HEK293 (cell line): ENCODE results near the gene SLC26A11.

Source experiments
- GLIS2 ChIP-seq: fragments of 450-650 bp; formaldehyde crosslinking; IDR thresholded peaks from 2 replicates; pipeline ENCODE4 v1.5.1; 2016; ENCODE audit warnings: missing biosample characterization, missing genetic modification characterization
- SP2 ChIP-seq: fragments of 450-650 bp; formaldehyde crosslinking; IDR thresholded peaks from 2 replicates; pipeline ENCODE4 v1.5.1; 2016; ENCODE audit warnings: missing biosample characterization, missing genetic modification characterization
- SP7 ChIP-seq: fragments of 450-650 bp; formaldehyde crosslinking; IDR thresholded peaks from 2 replicates; pipeline ENCODE4 v1.5.1; 2016; ENCODE audit warnings: missing biosample characterization, missing genetic modification characterization
- ZBTB11 ChIP-seq: fragments of 450-650 bp; formaldehyde crosslinking; conservative IDR thresholded peaks from 2 replicates; pipeline ENCODE4 v1.5.1; 2016; ENCODE audit warnings: low read depth, missing biosample characterization, missing genetic modification characterization
- ZBTB17 ChIP-seq: fragments of 450-650 bp; formaldehyde crosslinking; IDR thresholded peaks from 2 replicates; pipeline ENCODE4 v1.5.1; 2016; ENCODE audit warnings: missing biosample characterization, missing genetic modification characterization
- ZBTB20 ChIP-seq: fragments of 450-650 bp; formaldehyde crosslinking; IDR thresholded peaks from 2 replicates; pipeline ENCODE4 v1.5.1; 2016; ENCODE audit warnings: missing biosample characterization, missing genetic modification characterization
- ZBTB49 ChIP-seq: fragments of 450-650 bp; formaldehyde crosslinking; IDR thresholded peaks from 2 replicates; pipeline ENCODE4 v1.5.1; 2016; ENCODE audit warnings: missing biosample characterization, missing genetic modification characterization, low read depth
- ZFP37 ChIP-seq: fragments of 450-650 bp; formaldehyde crosslinking; IDR thresholded peaks from 2 replicates; pipeline ENCODE4 v1.5.1; 2016; ENCODE audit warnings: missing biosample characterization, missing genetic modification characterization
- ZNF174 ChIP-seq: fragments of 450-650 bp; formaldehyde crosslinking; IDR thresholded peaks from 2 replicates; pipeline ENCODE4 v1.5.0; 2017; ENCODE audit warnings: missing biosample characterization, mild to moderate bottlenecking, missing genetic modification characterization
- ZNF398 ChIP-seq: fragments of 450-650 bp; formaldehyde crosslinking; IDR thresholded peaks from 2 replicates; pipeline ENCODE4 v1.5.1; 2017; ENCODE audit warnings: missing biosample characterization, missing genetic modification characterization
- ZNF639 ChIP-seq: fragments of 450-650 bp; formaldehyde crosslinking; IDR thresholded peaks from 2 replicates; pipeline ENCODE4 v1.5.1; 2016; ENCODE audit warnings: missing biosample characterization, missing genetic modification characterization
- ZNF645 ChIP-seq: fragments of 450-650 bp; formaldehyde crosslinking; IDR thresholded peaks from 2 replicates; pipeline ENCODE4; 2016; ENCODE audit warnings: missing biosample characterization, missing genetic modification characterization
- ZNF785 ChIP-seq: fragments of 450-650 bp; formaldehyde crosslinking; IDR thresholded peaks from 2 replicates; pipeline ENCODE4 v1.5.1; 2016; ENCODE audit warnings: missing biosample characterization, missing genetic modification characterization
- ZNF843 ChIP-seq: fragments of 450-650 bp; formaldehyde crosslinking; IDR thresholded peaks from 2 replicates; pipeline ENCODE4 v1.5.1; 2016; ENCODE audit warnings: missing biosample characterization, missing genetic modification characterization
- TF ChIP-seq, protein P1 (sequence below): fragments of 450-650 bp; formaldehyde crosslinking; IDR thresholded peaks from 2 replicates; pipeline ENCODE4 v1.5.1; 2016; ENCODE audit warnings: missing biosample characterization, missing genetic modification characterization, borderline replicate concordance
- TF ChIP-seq, protein P2 (sequence below): fragments of 450-650 bp; formaldehyde crosslinking; IDR thresholded peaks from 2 replicates; pipeline ENCODE4 v1.5.1; 2016; ENCODE audit warnings: missing biosample characterization, missing genetic modification characterization
- TF ChIP-seq, protein P3 (sequence below): fragments of 450-650 bp; formaldehyde crosslinking; IDR thresholded peaks from 2 replicates; pipeline ENCODE4 v1.5.1; 2016; ENCODE audit warnings: missing biosample characterization, missing genetic modification characterization

SLC26A11 gene

DNA sequence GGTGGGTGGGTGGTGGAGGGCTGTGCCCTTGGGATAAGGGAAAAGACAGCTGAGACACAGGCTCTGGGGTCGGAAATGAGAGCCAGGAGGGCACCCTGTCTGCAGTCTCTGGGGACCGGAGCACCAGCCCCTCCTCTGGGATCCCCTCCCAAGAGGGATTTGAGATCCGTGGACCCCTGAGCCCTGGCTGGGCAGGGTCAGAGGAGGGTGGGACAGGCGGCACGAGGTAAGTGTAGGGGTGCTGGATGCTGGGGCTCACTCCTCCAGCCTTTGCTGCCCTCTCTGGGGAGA lies 519 bp upstream of the SLC26A11 start (continued):
- TF ChIP-seq ZNF645 (tag by site-specific recombination): 0 out of 2 replicates have a peak, but pooled peaks have one; percentile 25
- TF ChIP-seq ZBTB17 (tag by site-specific recombination): peak; percentile 70
- TF ChIP-seq ZNF785 (tag by site-specific recombination): no peak
- TF ChIP-seq, protein P1, sequence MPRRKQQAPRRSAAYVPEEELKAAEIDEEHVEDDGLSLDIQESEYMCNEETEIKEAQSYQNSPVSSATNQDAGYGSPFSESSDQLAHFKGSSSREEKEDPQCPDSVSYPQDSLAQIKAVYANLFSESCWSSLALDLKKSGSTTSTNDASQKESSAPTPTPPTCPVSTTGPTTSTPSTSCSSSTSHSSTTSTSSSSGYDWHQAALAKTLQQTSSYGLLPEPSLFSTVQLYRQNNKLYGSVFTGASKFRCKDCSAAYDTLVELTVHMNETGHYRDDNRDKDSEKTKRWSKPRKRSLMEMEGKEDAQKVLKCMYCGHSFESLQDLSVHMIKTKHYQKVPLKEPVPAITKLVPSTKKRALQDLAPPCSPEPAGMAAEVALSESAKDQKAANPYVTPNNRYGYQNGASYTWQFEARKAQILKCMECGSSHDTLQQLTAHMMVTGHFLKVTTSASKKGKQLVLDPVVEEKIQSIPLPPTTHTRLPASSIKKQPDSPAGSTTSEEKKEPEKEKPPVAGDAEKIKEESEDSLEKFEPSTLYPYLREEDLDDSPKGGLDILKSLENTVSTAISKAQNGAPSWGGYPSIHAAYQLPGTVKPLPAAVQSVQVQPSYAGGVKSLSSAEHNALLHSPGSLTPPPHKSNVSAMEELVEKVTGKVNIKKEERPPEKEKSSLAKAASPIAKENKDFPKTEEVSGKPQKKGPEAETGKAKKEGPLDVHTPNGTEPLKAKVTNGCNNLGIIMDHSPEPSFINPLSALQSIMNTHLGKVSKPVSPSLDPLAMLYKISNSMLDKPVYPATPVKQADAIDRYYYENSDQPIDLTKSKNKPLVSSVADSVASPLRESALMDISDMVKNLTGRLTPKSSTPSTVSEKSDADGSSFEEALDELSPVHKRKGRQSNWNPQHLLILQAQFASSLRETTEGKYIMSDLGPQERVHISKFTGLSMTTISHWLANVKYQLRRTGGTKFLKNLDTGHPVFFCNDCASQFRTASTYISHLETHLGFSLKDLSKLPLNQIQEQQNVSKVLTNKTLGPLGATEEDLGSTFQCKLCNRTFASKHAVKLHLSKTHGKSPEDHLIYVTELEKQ (tag by site-specific recombination): no peak
- TF ChIP-seq SP2 (tag by site-specific recombination): peak; percentile 7; the same call in 1 of the 2 replicates
- TF ChIP-seq ZNF843 (tag by site-specific recombination): 0 out of 2 replicates have a peak, but pooled peaks have one; percentile 4
- peak; percentile 68 for TF ChIP-seq ZNF398 (tag by site-specific recombination)
- peak; percentile 48; the same call in 1 of the 2 replicates for TF ChIP-seq ZNF639 (tag by site-specific recombination)
- TF ChIP-seq ZBTB49 (tag by site-specific recombination): no peak
- TF ChIP-seq, protein P2, sequence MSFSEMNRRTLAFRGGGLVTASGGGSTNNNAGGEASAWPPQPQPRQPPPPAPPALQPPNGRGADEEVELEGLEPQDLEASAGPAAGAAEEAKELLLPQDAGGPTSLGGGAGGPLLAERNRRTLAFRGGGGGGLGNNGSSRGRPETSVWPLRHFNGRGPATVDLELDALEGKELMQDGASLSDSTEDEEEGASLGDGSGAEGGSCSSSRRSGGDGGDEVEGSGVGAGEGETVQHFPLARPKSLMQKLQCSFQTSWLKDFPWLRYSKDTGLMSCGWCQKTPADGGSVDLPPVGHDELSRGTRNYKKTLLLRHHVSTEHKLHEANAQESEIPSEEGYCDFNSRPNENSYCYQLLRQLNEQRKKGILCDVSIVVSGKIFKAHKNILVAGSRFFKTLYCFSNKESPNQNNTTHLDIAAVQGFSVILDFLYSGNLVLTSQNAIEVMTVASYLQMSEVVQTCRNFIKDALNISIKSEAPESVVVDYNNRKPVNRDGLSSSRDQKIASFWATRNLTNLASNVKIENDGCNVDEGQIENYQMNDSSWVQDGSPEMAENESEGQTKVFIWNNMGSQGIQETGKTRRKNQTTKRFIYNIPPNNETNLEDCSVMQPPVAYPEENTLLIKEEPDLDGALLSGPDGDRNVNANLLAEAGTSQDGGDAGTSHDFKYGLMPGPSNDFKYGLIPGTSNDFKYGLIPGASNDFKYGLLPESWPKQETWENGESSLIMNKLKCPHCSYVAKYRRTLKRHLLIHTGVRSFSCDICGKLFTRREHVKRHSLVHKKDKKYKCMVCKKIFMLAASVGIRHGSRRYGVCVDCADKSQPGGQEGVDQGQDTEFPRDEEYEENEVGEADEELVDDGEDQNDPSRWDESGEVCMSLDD (tag by site-specific recombination): peak; percentile 71
- peak; percentile 49 for TF ChIP-seq SP7 (tag by site-specific recombination)
- TF ChIP-seq ZBTB11 (tag by site-specific recombination): peak; percentile 59; the same call in 1 of the 2 replicates
- TF ChIP-seq GLIS2 (tag by site-specific recombination): peak; percentile 32; the same call in 1 of the 2 replicates
- TF ChIP-seq, protein P3, sequence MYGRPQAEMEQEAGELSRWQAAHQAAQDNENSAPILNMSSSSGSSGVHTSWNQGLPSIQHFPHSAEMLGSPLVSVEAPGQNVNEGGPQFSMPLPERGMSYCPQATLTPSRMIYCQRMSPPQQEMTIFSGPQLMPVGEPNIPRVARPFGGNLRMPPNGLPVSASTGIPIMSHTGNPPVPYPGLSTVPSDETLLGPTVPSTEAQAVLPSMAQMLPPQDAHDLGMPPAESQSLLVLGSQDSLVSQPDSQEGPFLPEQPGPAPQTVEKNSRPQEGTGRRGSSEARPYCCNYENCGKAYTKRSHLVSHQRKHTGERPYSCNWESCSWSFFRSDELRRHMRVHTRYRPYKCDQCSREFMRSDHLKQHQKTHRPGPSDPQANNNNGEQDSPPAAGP (tag by site-specific recombination): 0 out of 2 replicates have a peak, but pooled peaks have one; percentile 10
- peak; percentile 64; the same call in 1 of the 2 replicates for TF ChIP-seq ZBTB20 (tag by site-specific recombination)
- 0 out of 2 replicates have a peak, but pooled peaks have one; percentile 30 for TF ChIP-seq ZFP37 (tag by site-specific recombination)
- TF ChIP-seq ZNF174: no peak
